Bronchial epithelial cell (primary cell): ENCODE data around the gene PHF21B. TPM values are rescaled to one million over a fixed set of nuclear protein-coding genes. Genes with fewer than 3 reads are reported as not detected.
"Not testable (repeated sequence)": the region's sequence is repeated elsewhere in the genome, so short reads cannot be mapped to it uniquely, and the experiment has no call there.

Source experiments
- DNase-seq: peaks from one replicate; pipeline ENCODE4 v3.0.0-alpha.2; 2010; ENCODE audit warnings: low read depth
- FAIRE-seq: peaks from 2 replicates; lab custom pipeline; 2011; peaks lifted over from hg19 to GRCh38; lab: Jason Lieb, UNC
- H3K27me3 ChIP-seq: 2 replicates; pipeline ENCODE4 v1.5.1; 2011; ENCODE audit warnings: low read length; ENCODE audit not compliant: control insufficient read depth, insufficient read depth
- H3K36me3 ChIP-seq: 2 replicates; pipeline ENCODE4 v1.5.1; 2011; ENCODE audit warnings: low read length; ENCODE audit not compliant: control insufficient read depth, insufficient read depth
- H3K4me3 ChIP-seq: 2 replicates; pipeline ENCODE4 v1.5.1; 2011; ENCODE audit warnings: mild to moderate bottlenecking, low read depth, low read length, control low read depth
- total RNA-seq: library from RNA; depleted of rRNA; stranded (reverse); fragments of >200 nt; gene quantifications from 2 replicates; pipeline ENCODE4 v1.2.1, GENCODE V29; 2014
- TF ChIP-seq, protein P1 (sequence below): IDR thresholded peaks from 2 replicates; pipeline ENCODE4 v1.5.1; 2011; ENCODE audit warnings: mild to moderate bottlenecking, moderate library complexity, low read length, control low read depth, inconsistent platforms; ENCODE audit not compliant: insufficient read depth, severe bottlenecking

The PHF21B gene
- total RNA-seq, 1 donor from 2014 or later, result not detected

DNA sequence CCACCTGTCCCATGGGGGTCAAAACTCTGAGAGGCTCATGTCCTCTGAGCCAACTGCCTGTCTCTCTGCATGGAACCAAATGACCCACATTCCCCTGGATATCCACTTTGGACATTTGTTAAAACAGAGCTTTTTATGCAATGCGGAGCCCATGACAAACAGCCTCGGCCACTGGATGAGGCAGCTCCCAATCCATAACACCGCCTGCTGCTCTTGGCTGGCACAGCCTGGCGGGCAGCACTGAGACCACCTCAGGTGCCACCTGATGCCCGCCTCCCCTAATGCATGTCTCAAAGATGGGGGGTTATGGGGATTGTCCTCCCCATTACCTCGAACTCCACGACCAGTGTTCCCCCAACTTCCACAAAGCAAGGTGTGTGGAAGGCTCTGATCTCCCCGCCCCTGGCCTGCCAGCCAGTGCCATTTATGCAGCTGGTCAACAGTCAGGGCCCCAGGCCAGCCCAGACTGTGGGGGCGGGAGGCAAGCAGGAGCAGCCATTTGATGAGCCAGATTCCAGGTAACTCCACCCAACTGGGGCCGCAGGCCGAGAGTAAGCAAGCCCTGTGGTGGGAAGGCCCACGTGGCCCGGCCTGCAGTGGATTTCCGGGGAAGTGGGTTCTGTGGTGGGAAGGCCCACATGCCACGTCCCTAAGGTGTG lies 84.2 kb downstream of the PHF21B start:
- TF ChIP-seq, protein P1, sequence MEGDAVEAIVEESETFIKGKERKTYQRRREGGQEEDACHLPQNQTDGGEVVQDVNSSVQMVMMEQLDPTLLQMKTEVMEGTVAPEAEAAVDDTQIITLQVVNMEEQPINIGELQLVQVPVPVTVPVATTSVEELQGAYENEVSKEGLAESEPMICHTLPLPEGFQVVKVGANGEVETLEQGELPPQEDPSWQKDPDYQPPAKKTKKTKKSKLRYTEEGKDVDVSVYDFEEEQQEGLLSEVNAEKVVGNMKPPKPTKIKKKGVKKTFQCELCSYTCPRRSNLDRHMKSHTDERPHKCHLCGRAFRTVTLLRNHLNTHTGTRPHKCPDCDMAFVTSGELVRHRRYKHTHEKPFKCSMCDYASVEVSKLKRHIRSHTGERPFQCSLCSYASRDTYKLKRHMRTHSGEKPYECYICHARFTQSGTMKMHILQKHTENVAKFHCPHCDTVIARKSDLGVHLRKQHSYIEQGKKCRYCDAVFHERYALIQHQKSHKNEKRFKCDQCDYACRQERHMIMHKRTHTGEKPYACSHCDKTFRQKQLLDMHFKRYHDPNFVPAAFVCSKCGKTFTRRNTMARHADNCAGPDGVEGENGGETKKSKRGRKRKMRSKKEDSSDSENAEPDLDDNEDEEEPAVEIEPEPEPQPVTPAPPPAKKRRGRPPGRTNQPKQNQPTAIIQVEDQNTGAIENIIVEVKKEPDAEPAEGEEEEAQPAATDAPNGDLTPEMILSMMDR, result no peak
- Histone ChIP-seq H3K36me3 (no peaks in the 10 kb centered on the region), H3K27me3 (peaks cover 2% of the 10 kb centered on the region), H3K4me3 (no peak overlapping the region)
- DNase-seq (no peak), FAIRE-seq (no peak)

DNA sequence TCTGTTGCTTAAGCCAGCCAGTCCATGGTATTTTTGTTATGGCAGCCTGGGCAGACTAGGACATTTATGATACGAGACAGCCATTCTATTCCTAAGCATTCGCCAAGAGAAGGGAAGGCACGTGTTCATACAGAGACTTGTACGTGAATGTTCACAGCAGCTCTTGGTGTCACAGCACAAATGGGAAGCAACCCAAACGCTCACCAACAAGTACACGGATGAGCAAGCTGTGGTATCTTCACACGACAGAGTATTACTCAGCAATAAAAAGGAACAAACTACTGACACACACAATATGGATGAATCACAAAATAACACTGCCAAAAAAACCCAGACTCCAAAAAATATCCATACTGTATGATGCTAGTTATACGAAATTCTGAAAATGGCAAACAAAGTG lies 85.1 kb downstream of the PHF21B start:
- FAIRE-seq (no peak), DNase-seq (peak; percentile 4)
- Histone ChIP-seq H3K36me3 (no peaks in the 10 kb centered on the region), H3K27me3 (peaks cover 2% of the 10 kb centered on the region), H3K4me3 (no peak overlapping the region)
- TF ChIP-seq, protein P1, result no peak

DNA sequence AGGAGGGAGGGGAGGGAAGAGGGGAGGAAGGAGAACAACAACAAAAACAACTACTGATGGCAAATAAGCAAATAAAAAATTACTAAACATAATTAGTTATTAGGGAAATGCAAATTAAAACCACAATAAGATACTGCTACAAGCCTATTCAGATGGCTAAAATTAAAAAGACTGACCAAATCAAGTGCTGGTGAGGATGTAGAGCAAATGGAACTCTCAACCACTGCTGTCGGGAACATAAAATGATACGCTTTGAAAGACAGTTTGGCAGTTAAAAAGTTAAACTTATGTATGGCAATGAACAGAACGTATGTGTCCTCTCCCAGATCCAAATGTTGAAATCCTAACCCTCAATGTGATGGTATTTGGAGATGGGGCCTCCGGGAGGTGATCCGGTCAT lies 85.7 kb downstream of the PHF21B start:
- no peak overlapping the region for H3K4me3 ChIP-seq
- FAIRE-seq (no peak), DNase-seq (no peak)
- TF ChIP-seq, protein P1, result no peak
- H3K36me3 ChIP-seq, result no peaks in the 10 kb centered on the region
- peaks cover under 1% of the 10 kb centered on the region for H3K27me3 ChIP-seq

DNA sequence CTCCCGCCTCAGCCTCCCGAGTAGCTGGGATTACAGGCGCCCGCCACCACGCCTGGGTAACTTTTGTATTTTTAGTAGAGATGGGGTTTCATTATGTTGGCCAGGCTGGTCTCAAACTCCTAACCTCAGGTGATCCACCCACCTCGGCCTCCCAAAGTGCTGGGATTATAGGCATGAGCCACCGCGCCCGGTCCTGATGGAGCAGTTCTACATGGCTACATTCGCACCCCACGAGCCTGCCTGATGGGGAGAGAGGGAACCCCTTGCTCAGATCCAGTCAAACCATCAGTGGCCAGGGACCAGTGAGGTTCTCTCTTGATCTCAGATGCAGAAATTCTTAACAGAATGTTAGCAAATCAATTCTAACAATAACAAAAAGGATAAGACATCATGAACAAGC lies 88.0 kb downstream of the PHF21B start:
- DNase-seq, H3K36me3 ChIP-seq, FAIRE-seq, H3K4me3 ChIP-seq, H3K27me3 ChIP-seq: not testable (repeated sequence)

DNA sequence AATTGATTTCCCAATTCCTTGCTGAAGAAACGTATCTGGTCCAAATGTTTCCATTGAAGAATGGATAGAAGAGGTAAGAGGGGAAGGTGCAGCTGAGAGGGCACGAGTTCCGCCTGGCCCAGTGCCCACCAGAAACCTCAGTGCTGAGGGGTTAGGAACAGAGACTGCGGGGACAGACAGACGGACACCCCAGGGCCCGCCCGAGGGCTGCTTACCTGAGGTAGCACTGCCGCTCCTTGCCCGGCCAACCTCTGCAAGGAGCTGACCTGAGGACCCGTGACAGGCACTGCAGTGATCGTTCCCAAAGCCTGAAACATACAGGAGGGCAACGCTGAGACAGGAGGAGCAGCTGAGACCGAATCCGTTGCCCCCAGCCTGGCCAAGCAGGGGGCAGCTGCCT lies 89.6 kb downstream of the PHF21B start:
- TF ChIP-seq, protein P1, result no peak
- DNase-seq (no peak), FAIRE-seq (no peak)
- no peak overlapping the region for H3K4me3 ChIP-seq
- H3K27me3 ChIP-seq, result no peaks in the 10 kb centered on the region
- no peaks in the 10 kb centered on the region for H3K36me3 ChIP-seq

DNA sequence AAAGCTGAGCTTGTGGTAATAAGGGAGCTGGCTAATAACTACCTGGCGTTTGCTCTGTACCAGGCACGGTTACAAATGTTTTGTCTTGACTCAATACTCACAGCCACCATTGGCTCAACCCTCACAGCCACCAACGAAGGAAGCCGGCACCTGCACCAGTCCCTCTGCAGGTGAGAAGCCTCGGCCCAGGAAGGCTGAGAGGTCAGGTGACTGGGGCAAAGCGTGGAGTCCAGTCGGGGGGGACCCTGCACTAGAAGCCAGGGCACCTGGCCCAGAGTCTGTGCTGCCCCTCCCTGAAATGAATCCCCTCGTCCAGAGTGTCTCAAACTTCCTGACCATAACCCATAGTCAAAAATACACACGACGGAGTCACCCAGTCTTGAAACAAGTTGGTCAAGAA lies 90.1 kb downstream of the PHF21B start:
- Histone ChIP-seq H3K27me3 (no peaks in the 10 kb centered on the region), H3K36me3 (no peaks in the 10 kb centered on the region), H3K4me3 (no peak overlapping the region)
- no peak for FAIRE-seq
- TF ChIP-seq, protein P1, result no peak
- no peak for DNase-seq
